AG09319 (cell line): ENCODE data around the gene PHACTR3.
"Not testable (repeated sequence)": the region's sequence is repeated elsewhere in the genome, so short reads cannot be mapped to it uniquely, and the experiment has no call there.

Experiments used
- DNase-seq: peaks from one replicate; pipeline ENCODE4 v3.0.0-alpha.2; 2010; ENCODE audit warnings: low read depth; ENCODE audit errors: extremely low read depth
- CTCF ChIP-seq: IDR thresholded peaks from 2 replicates; pipeline ENCODE4 v1.5.1; 2011; ENCODE audit warnings: low read depth, mild to moderate bottlenecking, inconsistent platforms, low read length, moderate library complexity

PHACTR3 gene

DNA sequence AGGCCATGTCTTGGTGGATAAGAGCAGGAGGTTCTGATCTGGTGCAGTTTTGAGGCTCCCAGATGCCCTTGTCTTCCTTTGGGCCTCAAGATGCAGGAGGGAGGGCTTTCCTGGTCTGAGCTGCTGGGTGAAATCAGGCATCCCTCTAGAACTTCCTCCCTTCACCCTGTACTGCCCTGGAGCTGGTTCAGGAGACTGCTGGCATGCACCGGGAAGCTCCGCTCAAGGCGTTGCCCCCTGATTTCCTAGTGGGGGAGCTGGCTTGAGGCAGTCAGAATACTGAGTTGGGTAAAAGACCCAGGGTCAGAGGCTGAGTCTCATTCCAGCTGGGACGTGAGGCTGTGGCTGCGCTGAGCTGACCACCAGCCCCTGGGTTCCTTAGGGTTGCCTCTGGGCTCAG, 12.0 kb downstream of the PHACTR3 start:
- TF ChIP-seq CTCF, result no peak
- DNase-seq, result no peak

- no peak for TF ChIP-seq CTCF
- DNase-seq, result no peak
These were observed 12.9 kb downstream of the PHACTR3 start for GRCh38 chr20:59617221-59617620.

GRCh38 chr20:59618131-59618530, 13.8 kb downstream of the PHACTR3 start:
- no peak for DNase-seq
- TF ChIP-seq CTCF, result no peak

DNA sequence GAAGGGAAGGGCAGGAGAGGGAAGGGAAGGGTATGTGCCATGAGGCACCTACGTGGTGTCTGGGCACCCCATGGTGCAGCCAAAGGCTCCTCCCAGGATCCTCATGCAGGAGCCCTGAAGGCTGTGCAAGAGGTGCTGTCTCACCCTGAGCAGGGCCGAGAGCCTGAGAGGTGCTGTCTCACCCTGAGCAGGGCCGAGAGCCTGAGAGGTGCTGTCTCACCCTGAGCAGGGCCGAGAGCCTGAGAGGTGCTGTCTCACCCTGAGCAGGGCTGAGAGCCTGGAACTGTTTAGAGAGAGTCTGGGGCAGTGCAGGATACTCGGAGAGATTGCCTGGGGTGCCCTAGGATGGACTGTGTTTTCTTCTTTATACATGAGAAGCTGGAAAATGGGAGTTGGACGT, 14.2 kb downstream of the PHACTR3 start:
- DNase-seq, result not testable (repeated sequence)

GRCh38 chr20:59620860-59621505, 16.6 kb downstream of the PHACTR3 start:
- no peak for DNase-seq
- no peak for TF ChIP-seq CTCF

DNA sequence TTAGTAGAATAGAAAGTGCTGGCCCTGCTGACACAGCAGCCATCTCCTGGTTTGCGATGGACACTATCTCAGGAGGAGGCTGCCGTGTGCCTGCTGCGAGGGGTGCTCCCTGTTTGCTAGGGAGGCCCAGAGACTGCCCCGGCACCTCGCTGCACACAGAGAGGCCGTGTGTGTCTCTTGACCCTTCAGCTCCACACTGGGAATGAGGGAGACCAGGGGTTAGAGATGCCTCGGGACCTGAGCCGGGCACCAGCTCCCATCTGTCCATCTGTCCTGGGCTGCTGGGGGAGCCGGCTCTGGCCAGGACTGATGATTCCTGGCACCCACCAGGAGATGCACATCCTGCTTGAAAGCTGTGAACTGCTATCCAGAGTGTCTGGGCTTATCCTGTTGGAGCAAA, 18.2 kb downstream of the PHACTR3 start:
- TF ChIP-seq CTCF, result no peak
- DNase-seq, result no peak

DNA sequence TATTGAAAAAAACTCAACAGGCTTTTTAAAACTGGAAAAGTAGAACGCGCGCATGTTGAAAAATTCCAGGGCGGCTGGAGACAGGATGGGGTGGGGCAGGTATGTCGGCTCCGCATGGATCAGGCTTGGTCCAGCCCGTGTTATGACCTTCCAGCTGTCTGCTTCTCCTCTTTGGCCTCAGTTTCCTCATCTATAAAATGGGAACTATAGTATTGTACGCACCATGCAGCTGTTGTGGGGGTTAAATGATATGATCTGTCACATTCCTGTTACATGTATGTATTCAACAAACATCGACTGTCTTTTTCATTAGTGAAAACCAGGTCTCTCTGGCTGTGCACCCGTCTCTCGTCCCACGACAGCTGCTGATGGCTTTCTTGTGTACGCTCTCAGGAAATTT, 18.8 kb downstream of the PHACTR3 start:
- TF ChIP-seq CTCF, result no peak

GRCh38 chr20:59623583-59623982, 19.2 kb downstream of the PHACTR3 start:
- TF ChIP-seq CTCF, result no peak
- DNase-seq, result no peak

More for the DNA sequence above, 18.8 kb downstream of the PHACTR3 start:
- no peak for DNase-seq
